ENCODE results near the gene MAD2L1. TPM values are rescaled to one million over a fixed set of nuclear protein-coding genes. Genes with fewer than 3 reads are reported as not detected.
"Not testable (repeated sequence)": the region's sequence is repeated elsewhere in the genome, so short reads cannot be mapped to it uniquely, and the experiment has no call there.

MAD2L1 gene
- total RNA-seq, 2 experiments from 2014 or later, result 49.3 to 51.7 TPM

- DNase-seq (no peak), ATAC-seq (ENCODE audit: low read depth) (no peak)
- no peaks in the 10 kb centered on the region for H3K36me3 Mint-ChIP-seq
- H3K9me3 Mint-ChIP-seq, result no peaks in the 10 kb centered on the region
- H3K27ac Mint-ChIP-seq, result no peak overlapping the region
- POLR2A ChIA-PET, result no interaction called here
- H3K4me3 Mint-ChIP-seq, result no peak overlapping the region
- no peaks in the 10 kb centered on the region for H3K27me3 Mint-ChIP-seq
- no peaks in the 10 kb centered on the region for H3K4me1 Mint-ChIP-seq
Measured at GRCh38 chr4:120079839-120080520, 13.3 kb upstream of the MAD2L1 start.

GRCh38 chr4:120078216-120078615 is 11.6 kb upstream of the MAD2L1 start:
- H3K36me3 Mint-ChIP-seq, result no peaks in the 10 kb centered on the region
- POLR2A ChIA-PET, result no interaction called here
- H3K4me3 Mint-ChIP-seq, result no peak overlapping the region
- no peak overlapping the region for H3K27ac Mint-ChIP-seq
- H3K9me3 Mint-ChIP-seq, result no peaks in the 10 kb centered on the region
- no peak for ATAC-seq (ENCODE audit: low read depth)
- H3K27me3 Mint-ChIP-seq, result no peaks in the 10 kb centered on the region
- no peaks in the 10 kb centered on the region for H3K4me1 Mint-ChIP-seq
- DNase-seq, result no peak

- H3K27me3 Mint-ChIP-seq, result no peaks in the 10 kb centered on the region
- H3K36me3 Mint-ChIP-seq, result no peaks in the 10 kb centered on the region
- DNase-seq, result no peak
- no peak overlapping the region for H3K4me3 Mint-ChIP-seq
- no peak for ATAC-seq (ENCODE audit: low read depth)
- H3K9me3 Mint-ChIP-seq, result no peaks in the 10 kb centered on the region
- H3K4me1 Mint-ChIP-seq, result peaks cover 15% of the 10 kb centered on the region
- POLR2A ChIA-PET, result no interaction called here
- H3K27ac Mint-ChIP-seq, result no peak overlapping the region
Measured at GRCh38 chr4:120071192-120071795, 4.6 kb upstream of the MAD2L1 start.

GRCh38 chr4:120070196-120070595 is 3.5 kb upstream of the MAD2L1 start:
- H3K4me3 Mint-ChIP-seq, result no peak overlapping the region
- POLR2A ChIA-PET, result no interaction called here
- peaks cover 17% of the 10 kb centered on the region for H3K4me1 Mint-ChIP-seq
- H3K36me3 Mint-ChIP-seq, result peaks cover 2% of the 10 kb centered on the region
- ATAC-seq (ENCODE audit: low read depth) (no peak), DNase-seq (no peak)
- no peaks in the 10 kb centered on the region for H3K27me3 Mint-ChIP-seq
- H3K9me3 Mint-ChIP-seq, result no peaks in the 10 kb centered on the region
- no peak overlapping the region for H3K27ac Mint-ChIP-seq

GRCh38 chr4:120065974-120066516 is 603 bp downstream of the MAD2L1 start:
- DNase-seq, result no peak
- Mint-ChIP-seq H3K27me3 (no peaks in the 10 kb centered on the region), H3K4me1 (peaks cover 47% of the 10 kb centered on the region), H3K27ac (peak overlapping the region; percentile 99), H3K4me3 (peak overlapping the region; percentile 99), H3K9me3 (no peaks in the 10 kb centered on the region), H3K36me3 (peaks cover 28% of the 10 kb centered on the region)
- ATAC-seq (ENCODE audit: low read depth), result peak; percentile 76
- POLR2A ChIA-PET, result interaction anchor here (0.6 to 1.5 kb wide), 7 partner anchors 8 to 1156 kb away, joined by 3 to 5 read pairs (median 3); partner anchors contain the start of gene PDE5A

- peak overlapping the region; percentile 70 for H3K4me3 Mint-ChIP-seq
- ATAC-seq (ENCODE audit: low read depth) (no peak), DNase-seq (no peak)
- peaks cover 47% of the 10 kb centered on the region for H3K4me1 Mint-ChIP-seq
- H3K36me3 Mint-ChIP-seq, result peaks cover 34% of the 10 kb centered on the region
- H3K27me3 Mint-ChIP-seq, result no peaks in the 10 kb centered on the region
- POLR2A ChIA-PET, result interaction anchor here (1.5 kb wide), 1 partner anchor 8 kb away, joined by 5 read pairs; no protein-coding TSS in a partner anchor
- H3K9me3 Mint-ChIP-seq, result no peaks in the 10 kb centered on the region
- peak overlapping the region; percentile 74 for H3K27ac Mint-ChIP-seq
Measured at GRCh38 chr4:120064887-120065286, 1.8 kb downstream of the MAD2L1 start.

- ATAC-seq (ENCODE audit: low read depth); DNase-seq; H3K4me3 Mint-ChIP-seq; H3K9me3 Mint-ChIP-seq; H3K27me3 Mint-ChIP-seq; POLR2A ChIA-PET; H3K27ac Mint-ChIP-seq: not testable (repeated sequence)
- Mint-ChIP-seq H3K36me3 (peaks cover 37% of the 10 kb centered on the region), H3K4me1 (peaks cover 44% of the 10 kb centered on the region)
Measured at GRCh38 chr4:120063711-120064110, 2.9 kb downstream of the MAD2L1 start.

- Mint-ChIP-seq H3K4me1 (peaks cover 39% of the 10 kb centered on the region), H3K27me3 (no peaks in the 10 kb centered on the region), H3K36me3 (peaks cover 37% of the 10 kb centered on the region), H3K9me3 (no peaks in the 10 kb centered on the region), H3K27ac (peak overlapping the region; percentile 76), H3K4me3 (peak overlapping the region; percentile 53)
- ATAC-seq (ENCODE audit: low read depth), result no peak
- DNase-seq, result no peak
- POLR2A ChIA-PET, result no interaction called here
Measured at GRCh38 chr4:120062663-120063195, 3.9 kb downstream of the MAD2L1 start.

GRCh38 chr4:120059036-120059435 is 7.6 kb downstream of the MAD2L1 start:
- Mint-ChIP-seq H3K4me3 (no peak overlapping the region), H3K27me3 (no peaks in the 10 kb centered on the region), H3K4me1 (peaks cover 34% of the 10 kb centered on the region), H3K27ac (no peak overlapping the region), H3K36me3 (peaks cover 34% of the 10 kb centered on the region), H3K9me3 (no peaks in the 10 kb centered on the region)
- ATAC-seq (ENCODE audit: low read depth), result no peak
- POLR2A ChIA-PET, result no interaction called here
- DNase-seq, result no peak

- DNase-seq (no peak), ATAC-seq (ENCODE audit: low read depth) (no peak)
- Mint-ChIP-seq H3K27ac (no peak overlapping the region), H3K36me3 (peaks cover 22% of the 10 kb centered on the region), H3K27me3 (no peaks in the 10 kb centered on the region), H3K4me3 (no peak overlapping the region), H3K4me1 (peaks cover 21% of the 10 kb centered on the region), H3K9me3 (no peaks in the 10 kb centered on the region)
- POLR2A ChIA-PET, result interaction anchor here (1.2 kb wide), 2 partner anchors 8 to 11 kb away, joined by 3 to 5 read pairs; no protein-coding TSS in a partner anchor
Measured at GRCh38 chr4:120057416-120057815, 9.2 kb downstream of the MAD2L1 start.

GRCh38 chr4:120056246-120056645 is 10.4 kb downstream of the MAD2L1 start:
- ATAC-seq (ENCODE audit: low read depth) (no peak), DNase-seq (no peak)
- POLR2A ChIA-PET, result interaction anchor here (1.2 kb wide), 1 partner anchor 9 kb away, joined by 5 read pairs; no protein-coding TSS in a partner anchor
- Mint-ChIP-seq H3K27ac (no peak overlapping the region), H3K27me3 (no peaks in the 10 kb centered on the region), H3K36me3 (peaks cover 15% of the 10 kb centered on the region), H3K4me3 (no peak overlapping the region), H3K9me3 (no peaks in the 10 kb centered on the region), H3K4me1 (peaks cover 14% of the 10 kb centered on the region)

GRCh38 chr4:120055795-120056194 is 10.9 kb downstream of the MAD2L1 start:
- H3K4me1 Mint-ChIP-seq, result peaks cover 14% of the 10 kb centered on the region
- no peak for DNase-seq

GRCh38 chr4:120055162-120055561 is 11.5 kb downstream of the MAD2L1 start:
- H3K27me3 Mint-ChIP-seq, result no peaks in the 10 kb centered on the region
- ATAC-seq (ENCODE audit: low read depth), result no peak
- peaks cover 13% of the 10 kb centered on the region for H3K4me1 Mint-ChIP-seq
- peaks cover 12% of the 10 kb centered on the region for H3K36me3 Mint-ChIP-seq
- POLR2A ChIA-PET, result no interaction called here
- H3K4me3 Mint-ChIP-seq, result no peak overlapping the region
- no peaks in the 10 kb centered on the region for H3K9me3 Mint-ChIP-seq
- no peak for DNase-seq
- H3K27ac Mint-ChIP-seq, result no peak overlapping the region

More at GRCh38 chr4:120055795-120056194, 10.9 kb downstream of the MAD2L1 start:
- no peak overlapping the region for H3K27ac Mint-ChIP-seq
- H3K27me3 Mint-ChIP-seq, result no peaks in the 10 kb centered on the region
- peaks cover 14% of the 10 kb centered on the region for H3K36me3 Mint-ChIP-seq
- no peak overlapping the region for H3K4me3 Mint-ChIP-seq
- POLR2A ChIA-PET, result no interaction called here
- no peak for ATAC-seq (ENCODE audit: low read depth)
- H3K9me3 Mint-ChIP-seq, result no peaks in the 10 kb centered on the region

Data from activated naive CD8-positive, alpha-beta T cell treated with anti-CD3 and anti-CD28 coated beads, Interleukin-2, amount 10 ng/mL, durations not matched to agents 7 days and 5 days (primary cell).